HT-29 (cell line): Measurements from ENCODE around the gene TMTC2. TPM values are rescaled to one million over a fixed set of nuclear protein-coding genes. Genes with fewer than 3 reads are reported as not detected.

Experiments used
- DNase-seq: peaks from one replicate; pipeline ENCODE4 v3.0.0-alpha.2; 2015; ENCODE audit warnings: low spot score
- total RNA-seq: library from RNA; depleted of rRNA; stranded (reverse); fragments of >200 nt; shearing (Covaris generic); gene quantifications from 2 replicates; pipeline ENCODE4 v1.2.3, GENCODE V29; 2014

TMTC2 gene
- total RNA-seq, 1 experiment from 2014 or later, result 18.2 TPM

DNA sequence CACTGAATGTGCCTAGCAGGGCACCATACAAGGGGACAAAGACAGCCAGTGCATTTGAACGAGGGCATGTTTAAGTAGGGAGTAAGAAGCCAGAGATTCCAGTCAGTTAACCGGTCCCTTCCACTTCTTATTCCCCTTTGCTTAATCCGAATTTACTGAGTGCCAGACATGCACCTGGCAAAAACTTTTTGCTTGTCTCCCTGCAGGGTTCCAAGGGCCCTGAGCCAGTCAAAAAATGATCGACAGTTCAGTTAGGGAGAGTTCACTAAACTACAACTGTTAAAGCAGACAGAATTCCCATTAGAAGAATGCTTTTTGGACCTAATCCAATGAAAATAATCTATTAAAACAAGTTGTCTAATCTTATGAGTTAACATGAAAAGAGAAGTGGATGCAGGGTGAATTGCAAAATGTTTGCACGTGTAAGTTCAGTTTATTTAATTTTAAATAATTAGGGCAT, 193.8 kb downstream of the TMTC2 start:
- no peak for DNase-seq

DNA sequence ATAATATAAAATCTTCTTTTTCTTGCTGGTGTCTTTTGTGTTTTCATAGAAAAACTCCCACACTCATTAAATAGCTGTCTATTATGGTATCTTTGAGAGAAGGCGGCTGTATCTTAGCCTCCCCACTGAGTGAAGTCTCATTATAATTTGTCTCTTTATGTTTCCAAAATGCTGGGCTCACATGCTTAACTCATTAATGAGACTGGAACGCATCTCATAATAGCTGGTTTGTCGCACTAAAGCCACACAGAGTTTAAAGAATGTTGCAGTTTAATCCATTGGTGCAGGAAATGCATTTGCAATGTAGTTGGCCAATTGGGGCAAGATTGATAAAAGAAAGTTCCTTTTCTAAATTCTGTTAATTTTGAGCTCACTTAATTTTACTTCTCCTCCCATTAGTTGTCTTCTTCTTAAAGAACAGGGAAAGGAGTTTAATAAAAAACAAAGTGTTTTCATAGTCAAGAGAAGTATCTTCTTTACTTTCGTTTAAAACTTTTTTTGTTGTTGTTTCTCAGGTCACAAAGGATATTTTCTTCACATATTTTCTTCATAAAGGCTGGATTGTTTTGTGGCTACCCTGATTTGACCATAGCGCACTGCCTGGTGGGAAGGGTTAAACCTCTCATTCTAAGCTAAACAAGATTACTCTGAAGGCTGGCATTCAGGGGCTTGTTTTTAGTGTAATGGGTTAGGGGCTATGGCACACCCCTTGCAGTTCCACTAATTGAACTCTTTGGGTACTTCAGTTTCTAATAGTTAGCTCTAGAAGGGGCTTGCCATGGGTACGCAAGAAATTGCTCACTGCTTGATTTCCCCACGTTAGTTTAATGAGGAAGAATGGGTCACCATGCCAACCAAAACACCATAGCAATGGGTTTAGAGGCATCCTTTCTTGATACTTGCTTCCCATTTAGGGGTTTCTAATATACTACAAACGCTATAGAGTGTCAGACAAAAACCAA, 197.0 kb downstream of the TMTC2 start:
- no peak for DNase-seq

DNA sequence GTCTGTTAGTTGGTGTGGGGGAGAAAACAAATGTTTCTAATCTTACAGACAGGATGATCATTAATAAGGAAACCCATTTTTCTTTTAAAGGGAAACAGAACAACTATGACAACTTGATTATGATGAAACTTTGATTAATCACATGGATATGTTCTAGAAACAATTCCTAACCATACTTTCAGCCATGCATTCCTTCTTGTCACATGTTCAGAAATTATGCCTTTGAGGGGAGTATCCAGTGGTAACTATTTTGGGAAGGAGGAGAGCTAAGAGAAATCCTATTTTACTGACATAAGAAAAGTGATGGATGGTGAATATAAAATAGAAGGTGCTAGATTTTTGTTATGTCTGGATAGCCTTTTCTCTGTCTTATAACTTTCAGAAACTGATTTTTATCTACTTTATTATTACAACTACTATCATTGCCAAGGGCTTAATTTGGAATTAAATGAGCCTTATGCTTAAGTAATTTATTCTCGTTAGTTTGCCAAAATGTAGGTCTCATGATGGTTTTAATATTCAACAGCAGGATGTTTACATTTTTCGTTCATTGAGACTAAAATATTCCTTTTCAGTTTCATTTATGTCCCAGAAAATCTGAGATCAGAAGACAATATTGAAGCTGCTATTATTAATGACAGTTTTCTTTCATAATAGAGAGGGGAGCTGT, 200.1 kb downstream of the TMTC2 start:
- DNase-seq, result no peak

DNA sequence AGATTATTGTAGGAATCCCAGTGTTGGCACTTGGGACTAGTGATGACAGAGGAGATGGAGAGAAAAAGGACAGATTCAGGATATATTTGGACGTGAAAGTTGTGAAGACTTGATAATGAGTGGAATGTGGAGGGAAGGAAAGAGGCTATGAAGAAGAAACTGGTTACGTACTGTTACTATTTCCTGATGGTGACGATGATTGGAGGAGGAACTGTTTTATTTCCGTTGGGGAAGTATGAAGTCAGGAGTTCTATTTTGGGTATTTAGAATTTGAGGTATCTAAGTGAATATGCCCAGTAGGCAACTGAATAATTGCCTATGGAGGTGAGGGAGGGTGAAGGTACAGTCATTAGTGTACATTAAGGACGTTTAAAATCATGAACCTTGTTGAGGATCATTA, 207.2 kb downstream of the TMTC2 start:
- no peak for DNase-seq

DNA sequence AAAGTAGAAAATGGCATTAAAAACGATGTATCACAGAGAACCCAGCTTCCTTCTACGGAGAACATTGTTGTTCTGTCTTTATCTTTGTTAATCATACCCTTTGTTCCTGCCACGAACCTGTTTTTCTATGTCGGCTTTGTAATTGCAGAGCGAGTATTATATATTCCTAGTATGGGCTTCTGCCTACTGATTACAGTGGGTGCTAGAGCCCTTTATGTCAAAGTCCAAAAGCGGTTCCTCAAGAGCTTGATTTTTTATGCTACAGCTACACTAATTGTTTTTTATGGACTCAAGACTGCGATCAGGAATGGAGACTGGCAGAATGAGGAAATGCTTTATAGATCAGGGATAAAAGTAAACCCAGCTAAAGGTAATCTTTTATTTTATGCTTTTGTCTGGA, 209.6 kb downstream of the TMTC2 start:
- DNase-seq, result no peak

DNA sequence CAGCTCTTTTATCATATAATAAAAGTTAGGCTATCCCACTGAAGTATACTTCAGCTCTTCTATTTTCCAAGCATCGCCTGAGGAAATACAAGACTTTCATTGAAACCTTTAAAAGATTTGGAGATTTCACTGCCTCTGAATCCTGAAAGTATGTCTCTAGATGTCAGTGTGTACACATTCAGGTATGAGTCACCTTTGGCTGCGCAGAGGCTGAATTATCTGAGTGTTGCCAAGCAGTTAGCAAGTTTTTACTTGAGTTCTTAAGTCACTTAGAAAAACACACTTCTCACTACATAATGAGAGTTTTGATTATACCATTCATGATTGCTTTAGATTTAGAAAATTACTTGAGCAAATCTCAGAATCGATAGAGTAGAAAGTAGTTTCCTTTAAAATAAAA, 210.3 kb downstream of the TMTC2 start:
- peak; percentile 70 for DNase-seq

DNA sequence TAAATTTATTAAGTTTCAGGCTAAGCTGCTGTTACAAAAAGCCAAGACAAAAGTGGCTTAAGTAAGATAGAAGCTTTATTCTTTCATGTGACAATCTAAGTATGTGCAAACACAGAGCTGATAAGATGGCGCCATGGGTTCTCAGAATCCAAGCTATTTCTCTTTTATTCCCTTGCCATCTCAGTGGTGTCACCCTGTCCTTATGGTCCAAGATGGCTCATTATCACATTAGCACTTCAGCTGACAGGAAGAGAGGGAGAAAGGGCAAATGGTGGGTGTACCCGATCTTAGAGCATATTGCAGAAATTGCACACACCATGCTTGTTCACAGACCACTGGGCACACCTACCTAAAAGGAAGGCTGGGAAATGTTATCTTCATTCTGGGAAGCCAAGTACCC, 211.7 kb downstream of the TMTC2 start:
- no peak for DNase-seq

DNA sequence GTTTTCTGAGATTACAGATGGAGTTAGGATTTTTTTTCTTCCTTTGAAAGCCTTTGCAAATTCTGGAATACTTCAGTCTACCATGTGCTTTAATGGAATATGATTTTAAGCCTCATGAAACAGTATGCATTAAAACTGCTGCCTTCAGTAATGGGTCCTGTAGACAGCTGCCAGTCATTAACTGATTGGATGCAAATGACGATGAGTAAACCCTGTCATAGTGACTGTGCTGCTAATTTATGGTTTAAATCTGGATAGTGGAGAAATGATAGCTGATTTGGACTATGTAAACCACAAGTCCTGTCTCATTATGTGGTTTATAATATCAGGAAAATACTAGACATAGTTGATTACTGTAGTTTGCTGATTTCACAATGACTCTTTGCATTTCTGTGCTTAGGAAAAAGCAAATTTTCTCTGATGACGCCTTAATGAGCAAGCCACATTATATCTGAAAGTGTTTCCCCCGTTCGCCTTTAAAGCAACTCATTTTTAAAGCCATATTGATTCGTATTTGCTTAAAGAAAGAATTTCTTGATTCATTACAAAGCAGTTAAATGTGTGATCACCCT, 217.6 kb downstream of the TMTC2 start:
- no peak for DNase-seq

DNA sequence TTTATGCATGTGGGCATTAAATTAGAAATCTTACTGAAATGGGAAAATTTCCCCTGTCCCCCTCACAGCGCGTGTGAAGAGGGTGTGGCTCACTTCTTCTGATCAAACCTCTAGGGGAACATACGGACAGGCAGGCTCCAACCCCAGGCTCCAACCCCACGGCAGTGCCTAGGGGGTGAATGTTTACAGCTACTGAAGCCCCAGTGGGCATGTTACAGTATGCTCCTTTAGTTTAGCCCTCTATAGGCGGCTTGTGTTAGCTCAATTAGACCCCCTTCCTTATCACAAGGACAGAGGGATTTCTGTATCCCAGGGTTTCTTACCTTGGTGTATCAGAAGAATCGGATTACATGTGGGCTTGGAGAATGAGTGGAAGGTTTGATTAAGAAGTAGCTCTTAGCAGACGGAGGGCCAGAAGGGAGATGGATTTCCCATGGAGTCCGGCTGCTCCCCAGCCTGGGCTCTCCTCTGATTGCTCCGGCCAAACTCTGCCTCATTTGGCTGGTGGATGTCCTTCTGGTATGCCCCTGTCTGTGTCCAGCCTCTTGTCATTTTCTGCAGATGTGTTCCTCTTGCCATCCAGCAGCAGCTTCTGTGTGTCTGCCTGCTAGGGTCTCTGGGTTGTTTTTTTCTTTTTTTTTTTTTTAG, 223.7 kb downstream of the TMTC2 start:
- no peak for DNase-seq

DNA sequence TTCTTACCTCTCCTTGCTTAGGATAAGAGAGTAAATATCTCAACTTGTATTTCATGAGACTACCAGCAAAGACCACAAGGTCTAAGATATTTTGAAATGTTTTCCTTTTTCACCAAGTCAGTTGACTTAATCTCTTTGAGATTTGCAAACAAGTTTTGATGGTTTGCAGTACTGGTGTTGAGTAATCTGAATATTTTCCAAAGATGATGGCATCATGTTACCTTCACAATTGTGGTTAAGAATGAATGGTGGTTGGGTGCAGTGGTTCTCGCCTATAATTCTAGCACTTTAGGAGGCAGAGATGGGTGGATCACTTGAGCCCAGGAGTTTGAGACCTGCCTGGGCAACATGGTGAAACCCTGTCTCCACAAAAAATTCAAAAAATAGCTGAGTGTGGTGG, 225.7 kb downstream of the TMTC2 start:
- DNase-seq, result no peak

DNA sequence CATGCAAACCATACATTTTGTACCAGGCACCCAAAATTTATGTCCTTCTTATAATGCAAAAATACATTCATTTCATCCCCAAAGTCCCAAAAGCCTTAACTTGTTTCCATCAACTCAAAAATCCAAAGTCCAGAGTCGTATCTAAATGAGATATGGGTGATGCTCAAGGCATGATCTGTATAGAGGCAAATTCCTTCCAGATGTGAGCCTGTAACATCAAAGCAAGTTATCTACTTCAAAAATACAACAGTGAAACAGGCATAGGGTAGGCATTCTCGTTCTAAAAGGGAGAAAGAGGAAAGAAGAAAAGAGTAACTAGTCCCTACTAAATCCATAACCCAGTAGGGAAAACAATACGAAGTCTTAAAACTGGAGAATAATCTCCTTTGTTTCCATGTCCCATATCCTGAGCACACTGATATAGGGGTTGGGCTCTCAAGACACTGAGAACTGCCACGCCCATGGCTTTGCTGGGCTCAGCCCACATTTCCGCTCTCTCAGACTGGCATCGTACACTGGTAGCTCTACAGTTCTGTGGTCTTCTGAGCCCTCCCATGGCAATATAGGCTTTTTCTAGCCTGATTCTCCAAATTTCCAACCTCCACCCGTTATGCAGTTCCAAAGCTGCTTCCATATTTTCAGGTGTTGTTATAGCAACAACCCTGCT, 232.8 kb downstream of the TMTC2 start:
- no peak for DNase-seq

DNA sequence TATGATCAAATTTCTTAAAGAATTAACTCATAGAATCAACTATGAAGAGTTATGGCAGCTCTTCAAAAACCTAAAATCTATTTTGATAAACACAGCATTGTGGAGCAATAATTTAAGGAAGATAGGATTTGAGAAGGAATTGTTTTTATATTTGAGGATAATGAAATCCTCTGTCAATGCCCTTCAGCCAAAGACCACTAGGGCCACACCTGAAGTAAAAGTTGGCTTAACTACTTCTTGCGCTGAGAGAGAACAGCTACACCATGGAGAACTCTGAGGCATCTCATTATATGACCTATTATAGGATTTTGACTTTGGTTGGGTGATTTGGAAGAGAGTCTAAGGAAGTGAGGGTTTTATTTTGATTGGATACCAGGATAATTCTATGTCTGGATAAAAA, 237.2 kb downstream of the TMTC2 start:
- no peak for DNase-seq

DNA sequence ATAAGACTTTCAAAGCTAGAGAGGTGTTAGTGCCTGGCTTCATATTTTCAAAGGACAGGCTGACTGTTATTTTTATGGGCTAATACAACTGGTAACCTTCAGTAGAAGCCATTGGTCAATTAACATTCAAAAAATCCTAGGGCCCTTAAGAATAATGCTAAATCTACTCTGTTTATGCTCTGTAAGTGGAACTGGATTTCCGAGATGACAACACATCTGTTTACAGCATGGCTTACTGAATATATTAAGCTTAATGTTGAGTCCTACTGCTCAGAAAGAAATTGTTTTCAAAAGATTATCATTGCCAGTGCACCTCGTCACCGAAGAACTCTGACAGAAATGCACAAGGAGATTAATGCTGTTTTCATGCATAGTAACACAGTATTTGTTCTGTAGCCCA, 239.9 kb downstream of the TMTC2 start:
- no peak for DNase-seq

DNA sequence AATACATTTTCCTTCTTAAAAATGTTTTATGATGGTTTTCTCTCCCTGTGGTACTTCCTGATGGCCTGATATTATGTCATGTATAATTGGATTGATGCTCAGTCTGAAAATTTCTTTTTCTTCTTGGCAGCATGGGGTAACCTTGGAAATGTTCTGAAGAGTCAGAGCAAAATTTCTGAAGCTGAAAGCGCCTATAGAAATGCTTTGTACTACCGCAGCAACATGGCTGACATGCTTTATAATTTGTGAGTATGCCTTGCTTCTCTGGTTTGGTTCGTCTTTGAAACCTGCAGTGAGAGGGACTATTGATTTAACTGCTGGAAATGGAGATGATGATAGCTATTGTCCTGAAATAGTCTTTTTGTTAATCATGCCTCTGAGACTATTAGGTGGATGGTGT, 243.6 kb downstream of the TMTC2 start:
- DNase-seq, result no peak

DNA sequence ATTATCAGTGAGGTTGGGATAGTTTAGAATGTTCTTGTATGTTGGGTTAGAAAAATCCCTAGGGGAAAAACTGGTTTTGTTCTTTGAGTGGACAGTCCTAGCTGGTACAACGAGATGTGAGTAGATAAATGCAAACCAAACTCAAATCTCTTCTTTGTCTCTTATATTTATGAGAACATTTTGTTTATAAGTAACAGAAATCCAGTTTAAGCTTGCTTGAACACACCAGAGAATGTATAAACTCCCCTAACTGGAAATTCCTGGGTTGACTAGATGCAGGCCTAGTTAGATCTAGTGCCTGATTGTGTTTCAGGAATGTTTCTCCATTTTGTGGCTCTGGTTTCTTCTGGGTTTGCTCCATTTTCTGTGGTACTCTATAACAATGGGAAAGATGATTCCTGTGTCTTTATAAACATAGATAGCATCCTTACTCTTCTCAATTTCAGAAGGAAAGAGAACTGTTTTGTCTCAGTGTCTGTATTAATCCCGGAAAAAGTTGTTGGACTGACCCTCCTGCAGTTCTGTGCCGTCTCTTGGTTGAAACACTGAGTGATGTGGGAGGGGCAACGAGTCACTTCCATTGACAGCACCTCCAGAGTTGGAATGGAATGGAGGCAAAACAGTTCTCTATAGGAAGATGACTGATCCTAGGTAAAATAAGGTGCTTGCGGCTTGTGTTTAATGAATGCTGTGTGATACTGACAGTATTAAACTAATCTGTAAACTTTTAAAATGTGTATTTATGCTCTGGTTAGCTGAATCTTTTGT, 244.8 kb downstream of the TMTC2 start:
- peak; percentile 48 for DNase-seq

DNA sequence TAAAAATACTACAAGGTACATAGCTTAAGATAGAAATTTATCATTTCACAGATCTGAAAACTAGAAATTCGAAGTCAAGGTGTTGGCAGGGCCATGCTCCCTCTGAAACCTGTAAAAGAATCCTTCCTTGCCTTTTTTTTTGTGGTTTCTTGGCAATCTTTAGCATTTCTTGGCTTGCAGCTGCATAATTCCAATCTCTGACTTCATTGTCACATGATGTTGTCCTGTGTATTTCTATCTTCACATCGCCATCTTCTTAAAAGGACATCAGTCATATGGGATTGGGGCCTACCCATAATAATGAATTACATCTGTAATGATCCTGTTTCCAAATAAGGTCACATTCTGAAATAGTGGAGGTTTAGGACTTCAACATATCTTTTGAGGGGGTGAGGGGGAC, 250.4 kb downstream of the TMTC2 start:
- DNase-seq, result no peak

DNA sequence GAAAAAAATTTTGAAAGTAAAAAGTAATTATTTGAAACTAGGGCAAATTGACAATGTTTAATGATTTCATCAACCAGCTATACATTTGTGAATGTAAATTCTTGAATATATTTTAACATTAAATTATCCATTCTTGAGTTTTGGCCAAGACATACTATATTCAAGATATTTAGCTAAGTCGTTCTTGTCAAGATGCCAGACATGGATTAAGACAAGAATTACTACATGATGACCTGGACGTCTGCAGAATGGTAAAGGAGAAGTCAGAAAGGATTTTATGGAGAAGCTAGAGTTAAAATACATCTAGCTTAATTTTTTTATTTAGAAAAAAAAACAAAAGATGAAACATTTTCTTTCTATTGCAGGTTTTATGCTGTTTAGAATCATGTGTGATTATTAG, 255.8 kb downstream of the TMTC2 start:
- DNase-seq, result no peak

DNA sequence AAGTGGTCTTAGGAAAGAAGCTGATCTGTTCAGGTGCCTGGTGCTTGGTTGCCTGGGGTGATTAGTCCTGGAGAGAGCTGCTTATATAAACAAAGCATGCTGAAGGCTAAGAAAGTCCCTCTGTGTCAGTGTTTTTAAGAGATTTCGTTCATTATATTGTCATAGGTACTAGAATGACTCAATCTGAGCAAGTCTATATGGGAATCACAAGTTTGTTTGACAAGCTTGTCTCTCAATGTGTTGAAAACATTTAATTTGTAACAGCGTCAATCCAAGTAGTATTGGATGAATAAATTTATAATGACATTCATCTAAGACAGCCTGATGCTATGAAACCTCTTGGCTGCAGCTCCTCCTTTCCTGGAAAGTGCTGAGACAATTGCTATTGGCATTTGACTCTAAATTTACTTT, 256.3 kb downstream of the TMTC2 start:
- DNase-seq, result no peak

DNA sequence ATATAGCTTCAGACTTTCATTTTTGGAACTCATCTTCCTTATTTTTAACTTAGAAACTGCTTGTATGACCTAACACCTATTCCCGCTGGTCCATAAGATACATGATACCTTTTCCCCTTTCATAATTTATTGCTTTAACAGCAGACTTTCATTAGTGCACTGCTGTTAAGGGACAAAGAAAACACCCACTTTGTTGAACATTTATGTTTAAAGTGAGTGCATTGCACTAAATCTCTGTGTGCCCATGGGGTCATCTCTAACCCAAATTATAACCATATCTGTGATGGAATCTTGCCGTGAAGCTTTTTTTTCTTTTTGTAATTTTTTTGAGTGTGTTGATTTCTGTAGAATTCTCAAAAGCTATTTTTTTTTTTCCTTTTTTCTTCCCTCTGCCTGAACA, 261.8 kb downstream of the TMTC2 start:
- DNase-seq, result no peak

DNA sequence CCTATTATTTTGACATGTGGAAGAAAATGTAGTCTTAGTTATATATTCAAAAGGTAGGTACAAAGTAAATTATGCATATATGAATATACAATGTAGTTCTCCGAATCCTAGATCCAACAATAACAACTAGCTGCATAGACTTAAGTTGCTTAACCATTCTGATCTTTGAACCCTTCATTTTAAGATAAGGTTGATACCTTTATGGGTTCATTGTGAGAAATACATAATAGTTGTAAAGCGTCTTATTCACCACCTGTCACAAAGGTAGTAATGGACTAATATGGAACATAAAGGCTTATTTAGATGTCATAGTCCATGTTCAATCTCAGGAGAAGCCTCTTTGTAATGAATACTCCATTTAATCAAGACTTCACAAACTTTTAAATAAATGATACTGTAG, 263.6 kb downstream of the TMTC2 start:
- DNase-seq, result no peak

DNA sequence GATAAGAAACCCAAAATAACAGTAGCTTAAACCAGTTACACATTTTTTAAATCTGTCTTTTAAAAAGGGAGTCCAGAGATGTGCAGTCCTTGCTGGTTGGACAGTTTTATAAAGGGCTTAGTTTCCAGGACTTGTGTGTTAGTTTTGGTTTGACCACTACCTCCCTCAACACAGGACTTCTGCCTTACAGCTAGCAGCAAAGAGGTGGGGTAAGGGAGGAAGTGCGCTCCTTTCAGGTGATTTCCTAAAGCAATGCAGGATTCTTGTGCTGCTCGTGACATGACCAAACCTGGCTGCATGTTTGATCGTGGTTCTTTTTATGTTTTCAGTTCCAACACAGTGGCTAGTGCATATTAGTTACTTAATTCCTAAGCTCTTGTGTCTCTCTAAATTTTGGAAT, 266.2 kb downstream of the TMTC2 start:
- DNase-seq, result no peak
